Colon (tissue), 2 donors: ENCODE data around the gene YPEL1.
"Not testable (repeated sequence)": the region's sequence is repeated elsewhere in the genome, so short reads cannot be mapped to it uniquely, and the experiment has no call there.

Source experiments
- FAIRE-seq: peaks from 2 replicates; lab custom pipeline; 2012; peaks lifted over from hg19 to GRCh38; lab: Jason Lieb, UNC
- donor health status: control.
- donor health status: control.

YPEL1 gene

GRCh38 chr22:21721195-21721852, 14.3 kb downstream of the YPEL1 start:
- FAIRE-seq = not testable (repeated sequence)

- not testable (repeated sequence) for FAIRE-seq
Measured at GRCh38 chr22:21720191-21720859, 15.3 kb downstream of the YPEL1 start.

- no peak for FAIRE-seq
Measured at GRCh38 chr22:21719024-21719423, 16.6 kb downstream of the YPEL1 start.

DNA sequence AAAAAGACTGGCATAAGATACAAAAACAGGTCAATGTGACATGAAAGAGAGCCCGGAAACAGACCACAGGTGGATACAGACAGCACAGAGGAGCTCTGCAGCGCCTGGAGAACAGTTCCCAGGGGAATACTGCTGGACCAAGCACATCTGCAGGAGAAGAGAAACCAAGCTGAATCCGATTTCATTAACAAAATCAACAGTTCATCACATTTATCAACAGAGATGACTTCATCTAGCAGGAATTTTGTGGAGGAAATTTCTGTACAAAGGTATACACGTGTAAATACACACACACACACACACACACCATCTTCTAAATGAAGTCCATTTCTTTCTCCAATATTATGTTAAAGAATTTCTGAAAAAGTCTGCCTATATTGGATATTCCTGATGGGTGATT, 17.1 kb downstream of the YPEL1 start:
- FAIRE-seq = no peak

GRCh38 chr22:21716395-21717122, 19.0 kb downstream of the YPEL1 start:
- not testable (repeated sequence) for FAIRE-seq

GRCh38 chr22:21714786-21715185, 20.8 kb downstream of the YPEL1 start:
- FAIRE-seq = no peak

DNA sequence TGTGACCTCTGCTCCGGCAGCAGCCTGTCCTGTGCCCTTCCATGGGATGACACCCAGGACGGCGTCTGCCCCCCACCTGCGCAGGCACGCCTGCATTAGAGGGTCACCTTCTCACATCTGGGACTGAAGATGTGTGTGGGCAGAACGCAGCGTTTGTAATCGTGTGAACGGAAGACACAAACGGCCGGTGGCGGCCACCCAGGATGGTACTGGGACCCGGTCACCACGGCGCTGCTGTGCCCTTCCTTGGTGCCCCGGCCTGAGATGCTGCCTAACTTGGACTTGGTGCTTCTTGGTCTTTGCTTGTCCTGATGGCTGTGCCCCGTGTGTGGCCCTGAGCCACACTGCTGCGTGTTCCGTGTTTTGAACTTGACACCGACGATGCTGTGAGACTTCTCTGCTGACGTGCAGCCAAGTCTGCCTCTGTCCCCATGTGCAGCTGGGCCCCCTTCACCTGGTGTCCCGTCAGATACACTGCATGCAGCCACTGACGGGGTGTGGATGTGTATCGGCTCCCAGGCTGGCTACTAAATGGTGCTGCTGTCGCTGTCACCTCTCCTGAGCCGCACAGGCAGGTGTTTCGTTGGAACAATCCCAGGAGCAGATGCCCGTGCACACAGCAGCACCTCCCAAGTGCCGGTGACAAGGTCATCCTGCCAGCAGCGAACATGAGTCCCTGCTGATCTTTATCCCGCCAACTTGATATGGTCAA, 21.4 kb downstream of the YPEL1 start:
- FAIRE-seq = no peak

DNA sequence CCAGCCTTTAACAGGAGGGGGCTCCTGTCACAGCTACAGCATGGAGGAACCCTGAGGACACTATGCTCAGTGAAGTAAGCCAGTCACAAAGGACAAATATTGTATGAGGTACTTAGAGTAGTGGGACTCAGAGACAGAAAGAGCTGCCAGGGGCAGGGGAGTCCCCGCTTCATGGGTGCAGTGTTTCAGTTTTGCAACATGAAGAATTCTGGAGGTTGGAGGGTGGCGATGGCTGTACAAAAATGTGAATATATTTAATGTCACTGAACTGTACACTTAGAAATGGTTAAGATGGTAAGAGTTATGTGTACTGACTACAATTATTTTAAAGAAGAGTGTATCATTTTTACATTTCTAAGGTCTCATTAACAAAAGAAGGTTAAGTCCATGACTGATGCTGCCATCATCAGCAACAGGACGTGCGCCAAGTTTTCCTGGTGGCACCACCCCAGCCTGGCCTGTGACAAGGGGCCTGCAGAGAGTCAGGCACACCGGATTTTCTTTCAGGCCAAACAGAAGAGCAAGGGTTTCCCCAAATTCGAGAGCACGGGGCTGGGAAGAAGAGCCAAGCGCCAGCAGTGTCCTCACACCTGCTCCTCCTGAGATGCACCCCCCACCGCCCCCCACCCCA, 22.1 kb downstream of the YPEL1 start:
- FAIRE-seq = no peak

DNA sequence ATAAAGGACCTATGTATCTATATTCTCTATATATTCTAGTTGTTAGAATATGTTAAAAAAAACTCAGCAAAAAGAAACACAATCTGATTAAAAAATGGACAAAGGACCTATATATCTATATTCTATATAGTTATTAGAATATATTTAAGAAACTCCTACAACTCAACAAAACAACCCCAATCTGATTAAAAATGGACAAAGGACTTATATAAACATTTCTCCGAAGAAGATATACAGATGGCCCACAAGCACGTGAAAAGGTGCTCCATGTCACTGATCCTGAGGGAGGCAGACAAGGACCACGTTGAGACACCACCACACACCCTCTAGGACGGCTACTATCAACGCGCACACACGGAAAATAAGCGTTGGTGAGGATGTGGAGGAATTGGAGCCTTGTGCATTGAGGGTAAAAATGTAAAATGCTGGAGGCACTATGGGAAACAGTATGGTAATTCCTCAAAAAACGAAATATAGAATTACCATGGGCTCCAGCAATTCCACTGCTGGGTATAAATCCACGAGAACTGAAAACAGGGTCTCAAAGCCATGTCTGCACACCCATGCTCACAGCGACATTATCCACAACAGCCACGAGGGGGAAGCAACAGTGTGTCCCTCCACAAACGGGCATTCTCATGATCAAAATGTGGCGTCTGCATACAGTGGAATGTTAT, 22.7 kb downstream of the YPEL1 start:
- FAIRE-seq = no peak

- no peak for FAIRE-seq
Measured at GRCh38 chr22:21711851-21712250, 23.7 kb downstream of the YPEL1 start.

GRCh38 chr22:21710156-21710555, 25.4 kb downstream of the YPEL1 start:
- FAIRE-seq = no peak

GRCh38 chr22:21709688-21710087, 25.9 kb downstream of the YPEL1 start:
- FAIRE-seq = no peak

DNA sequence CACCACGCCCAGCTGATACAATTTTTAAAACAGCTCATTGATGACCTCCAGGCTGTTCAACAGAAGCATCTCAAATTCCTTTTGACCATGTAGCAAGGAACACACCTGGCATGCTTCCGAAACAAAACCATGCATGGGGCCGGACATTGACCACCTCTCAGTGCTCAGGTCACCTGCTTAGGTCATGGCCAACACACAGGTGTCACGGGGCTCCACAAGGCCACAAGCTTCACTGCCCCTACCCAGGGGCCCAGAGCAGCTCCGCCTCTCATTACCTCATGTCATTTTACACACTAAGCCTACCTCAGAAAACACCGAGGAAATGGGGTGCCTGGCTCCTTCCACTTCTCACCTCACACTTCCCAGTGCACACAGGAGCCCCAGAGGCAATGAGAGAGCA, 26.6 kb downstream of the YPEL1 start:
- no peak for FAIRE-seq

DNA sequence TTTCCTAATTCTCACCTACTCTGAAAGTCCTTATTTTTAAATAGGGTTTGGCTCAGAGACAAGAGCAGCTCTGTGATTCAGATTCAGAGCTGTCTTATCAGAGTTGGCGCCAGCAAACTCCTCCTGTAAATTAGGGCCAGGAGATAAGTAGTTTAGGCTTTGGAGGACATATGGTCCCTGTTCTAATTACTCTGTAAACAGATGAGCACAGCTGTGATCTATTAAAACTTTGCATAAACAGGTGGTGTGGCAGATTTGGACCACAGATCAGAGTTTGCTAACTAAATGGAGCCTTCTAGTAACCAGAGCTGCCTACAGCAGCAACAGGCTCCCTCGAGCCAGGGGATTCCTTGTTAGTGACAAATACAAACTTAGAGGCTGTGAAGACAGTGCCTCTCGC, 27.9 kb downstream of the YPEL1 start:
- no peak for FAIRE-seq

GRCh38 chr22:21703684-21704316, 31.8 kb downstream of the YPEL1 start:
- no peak for FAIRE-seq

DNA sequence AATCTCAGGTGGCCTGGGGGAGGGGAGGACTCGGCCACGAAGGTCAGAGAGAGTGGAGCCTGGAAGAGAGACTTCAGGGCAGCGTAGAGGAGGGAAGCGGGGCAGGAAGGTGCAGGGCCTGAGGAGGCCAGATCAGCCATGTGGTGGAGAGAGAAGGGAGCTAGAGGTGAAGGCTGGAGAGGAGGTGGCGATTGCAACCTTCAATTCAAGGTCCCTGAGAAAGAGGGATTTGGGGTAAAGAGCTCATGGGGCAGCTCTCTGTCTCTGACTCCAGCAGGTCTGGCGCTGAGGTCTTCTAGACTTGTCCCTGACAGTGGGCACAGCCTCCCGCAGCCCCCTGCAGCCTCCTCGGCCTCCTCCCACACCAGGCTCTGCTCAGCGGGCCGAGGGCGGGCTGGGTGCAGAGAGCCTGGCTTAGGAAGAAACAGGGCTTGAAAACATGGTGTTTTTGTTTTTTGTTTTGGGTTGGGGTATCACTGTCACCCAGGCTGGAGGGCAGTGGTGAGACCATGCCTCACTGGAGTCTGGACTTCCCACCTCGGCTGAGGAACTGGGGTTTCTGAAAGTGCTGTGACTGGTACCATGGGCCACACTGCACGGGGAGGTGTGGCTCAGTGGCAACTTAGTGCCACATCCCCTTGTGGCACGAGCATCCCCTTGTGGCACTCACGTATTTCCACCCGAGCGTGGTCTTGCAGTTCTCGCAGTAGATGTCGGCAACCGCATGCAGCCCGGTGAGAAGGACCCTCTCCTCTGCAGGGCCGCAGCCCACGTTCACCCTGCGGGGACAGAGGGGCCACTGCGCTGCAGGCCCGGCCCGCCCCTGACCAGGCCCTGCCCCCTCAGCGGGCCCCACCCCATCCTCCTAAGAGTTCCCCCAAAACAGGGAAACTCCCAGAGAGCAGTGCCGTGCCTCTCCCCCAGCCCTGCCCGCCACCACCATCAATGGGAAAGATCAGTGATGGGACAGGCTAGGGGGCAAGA, 32.6 kb downstream of the YPEL1 start:
- FAIRE-seq = no peak

DNA sequence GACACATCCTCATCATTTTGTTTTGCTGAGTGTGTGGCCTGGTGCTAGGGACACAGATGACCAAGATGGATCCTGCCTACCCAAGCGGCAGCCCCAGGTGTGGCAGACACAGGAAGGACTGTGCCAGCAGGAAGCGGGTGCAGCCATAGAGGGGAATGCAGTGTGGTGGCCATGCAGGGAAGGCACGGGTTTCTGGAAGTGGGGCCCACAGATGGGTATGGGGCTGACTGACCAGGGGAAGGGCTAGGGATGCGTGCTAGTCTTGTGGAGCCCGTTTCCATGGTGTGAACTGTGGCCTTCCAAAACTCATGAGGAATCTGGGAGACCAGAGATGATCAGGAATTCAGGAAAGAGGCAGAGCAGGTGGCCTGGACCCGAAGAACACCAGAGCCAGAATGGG, 33.5 kb downstream of the YPEL1 start:
- no peak for FAIRE-seq

- no peak for FAIRE-seq
Measured at GRCh38 chr22:21701384-21701971, 34.1 kb downstream of the YPEL1 start.

- FAIRE-seq = no peak
Measured at GRCh38 chr22:21700822-21701221, 34.8 kb downstream of the YPEL1 start.

GRCh38 chr22:21699643-21700042, 36.0 kb downstream of the YPEL1 start:
- no peak for FAIRE-seq
